ENCODE results near the gene ZNF101.

The ZNF101 gene

GRCh38 chr19:19721896-19722295, 53.3 kb downstream of the ZNF101 start:
- no peak for DNase-seq

- peak; percentile 91 for DNase-seq
These were observed 64.2 kb downstream of the ZNF101 start, which contains the start of gene ZNF14 for GRCh38 chr19:19732579-19733501. TSS of gene ZNF14 (minus strand) at chr19:19733112. CDS start at chr19:19732958, 154 bp downstream.

Data from NCI-H1092 (cell line).